GM12864 (cell line): Measurements from ENCODE around the gene POLN.

Source experiments
- DNase-seq: peaks from one replicate; pipeline ENCODE4 v3.0.0-alpha.2; 2011; ENCODE audit warnings: low read depth
- H3K4me3 ChIP-seq: 2 replicates; pipeline ENCODE4 v1.5.1; 2011; ENCODE audit warnings: mild to moderate bottlenecking, low read depth, low read length, control low read depth
- CTCF ChIP-seq: IDR thresholded peaks from 2 replicates; pipeline ENCODE4 v1.5.1; 2011; ENCODE audit warnings: low read depth, mild to moderate bottlenecking, moderate library complexity, low read length, control low read depth, inconsistent platforms; ENCODE audit errors: missing control alignments

POLN gene

GRCh38 chr4:2075987-2076907 is 165.7 kb downstream of the POLN start:
- no peak for TF ChIP-seq CTCF
- DNase-seq = no peak
- no peak overlapping the region for H3K4me3 ChIP-seq

DNA sequence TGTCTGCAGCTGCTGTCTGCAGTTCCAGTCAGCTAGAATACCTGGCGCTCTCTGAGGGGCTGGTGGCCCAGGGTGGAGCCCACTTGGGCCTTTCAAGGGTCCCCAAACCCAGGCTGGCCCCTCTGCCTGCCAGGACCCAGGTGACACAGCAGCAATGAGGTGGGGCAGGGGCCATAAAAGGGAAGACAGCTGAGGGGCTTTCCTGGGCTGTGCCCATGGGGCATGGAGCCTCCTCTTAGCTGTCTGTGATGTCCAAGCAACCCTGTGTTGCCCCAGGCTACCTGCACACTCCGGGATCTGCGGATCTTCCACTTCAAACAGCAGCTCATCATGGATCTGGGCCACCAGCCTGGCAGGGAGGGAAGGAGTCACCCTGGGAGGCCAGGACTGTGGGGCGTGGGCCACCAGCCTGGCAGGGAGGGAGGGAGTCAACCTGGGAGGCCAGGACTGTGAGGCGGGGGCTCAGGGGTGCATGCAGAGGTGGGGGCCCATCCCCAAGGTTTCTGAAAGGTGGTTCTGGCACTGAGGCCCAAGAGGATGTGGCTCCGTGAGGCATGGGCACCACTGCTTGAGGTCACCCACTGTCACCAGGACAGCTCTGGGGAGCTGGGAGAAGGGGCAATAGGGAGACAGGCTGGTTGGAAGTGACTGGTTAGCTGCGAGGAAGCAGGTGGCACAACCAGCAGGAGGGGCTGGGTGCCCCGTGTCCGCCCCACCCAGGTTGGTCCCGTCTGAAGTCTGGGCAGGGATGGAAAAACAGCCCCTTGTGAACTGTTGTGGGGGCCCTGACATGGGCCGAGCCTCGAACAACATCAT is 166.5 kb downstream of the POLN start:
- TF ChIP-seq CTCF = no peak
- H3K4me3 ChIP-seq = no peak overlapping the region
- DNase-seq = no peak

GRCh38 chr4:2074588-2074987 is 167.3 kb downstream of the POLN start:
- no peak for TF ChIP-seq CTCF
- no peak for DNase-seq
- H3K4me3 ChIP-seq = no peak overlapping the region

DNA sequence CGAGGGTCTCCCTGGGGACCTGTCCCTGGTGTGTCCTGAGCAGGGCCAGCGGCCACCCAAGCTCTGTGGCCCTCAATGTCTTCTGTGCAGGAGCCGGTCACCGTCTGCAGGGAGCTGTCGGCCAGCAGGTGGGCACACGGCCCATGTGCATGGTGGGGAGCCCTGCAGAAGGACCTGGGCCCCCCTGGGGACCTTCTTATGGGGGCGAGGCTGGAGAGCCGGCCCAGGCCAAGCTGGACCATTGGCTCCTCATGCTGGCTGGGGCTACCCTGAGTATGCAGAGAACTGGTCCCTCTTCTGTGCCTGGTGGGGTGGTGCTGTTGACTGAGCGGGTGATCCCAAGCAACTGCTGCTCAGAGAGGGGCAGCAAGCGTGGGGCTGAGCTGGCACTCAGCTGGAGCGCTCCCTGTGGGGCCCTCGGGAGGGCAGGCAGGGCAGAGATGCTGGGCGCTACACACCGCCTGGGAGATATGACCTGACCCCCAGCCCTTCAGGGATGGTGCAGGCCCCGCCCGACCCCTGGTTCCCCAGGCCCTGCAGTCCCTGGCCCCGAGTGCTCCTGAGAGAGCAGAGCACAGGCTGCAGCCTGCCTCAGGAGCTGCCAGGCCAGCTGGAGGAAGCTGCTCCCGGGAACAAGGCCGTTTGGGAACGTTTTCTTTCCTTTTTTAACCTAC is 168.0 kb downstream of the POLN start:
- no peak overlapping the region for H3K4me3 ChIP-seq
- DNase-seq = no peak
- TF ChIP-seq CTCF = no peak

- no peak overlapping the region for H3K4me3 ChIP-seq
- no peak for TF ChIP-seq CTCF
- no peak for DNase-seq
Measured at GRCh38 chr4:2072971-2073807, 168.7 kb downstream of the POLN start.
